Psoas muscle (tissue), 8 donors: ENCODE results near the gene B4GALNT2. TPM values are rescaled to one million over a fixed set of nuclear protein-coding genes. Genes with fewer than 3 reads are reported as not detected.
"Not testable (repeated sequence)": the region's sequence is repeated elsewhere in the genome, so short reads cannot be mapped to it uniquely, and the experiment has no call there.

Experiments used
- ATAC-seq, 4 donors: fragments of 200-7000 bp; cut with Tn5 transposase; one replicate each; pipeline ENCODE4 v1.9.1; 2020; ENCODE audit warnings: moderate library complexity in 3 of 4, mild to moderate bottlenecking in 2 of 4
- DNase-seq, 2 donors: peaks; one replicate each; pipeline ENCODE4 v3.0.0-alpha.2; 2020
- H3K27ac ChIP-seq: fragments of 200-600 bp; one replicate; pipeline ENCODE4 v1.8.0; 2022
- H3K27me3 ChIP-seq, 3 donors: fragments of 200-600 bp in 1 of 3; one replicate each; pipeline versions ENCODE4 v1.6.1 to v1.8.0; 2013 to 2022; ENCODE audit warnings: low read length in 2 of 3, mild to moderate bottlenecking in 2 of 3, moderate library complexity in 1 of 3; ENCODE audit not compliant: insufficient read depth in 3 of 3
- H3K36me3 ChIP-seq, 2 donors: fragments of 200-600 bp in 1 of 2; one replicate each; pipeline versions ENCODE4 v1.6.1 to v1.8.0; 2013 to 2022; ENCODE audit warnings: low read depth in 1 of 2, mild to moderate bottlenecking in 1 of 2, moderate library complexity in 1 of 2; ENCODE audit not compliant: insufficient read depth in 1 of 2
- H3K4me1 ChIP-seq: fragments of 200-600 bp; one replicate; pipeline ENCODE4 v1.8.0; 2022
- H3K4me3 ChIP-seq: fragments of 200-600 bp; one replicate; pipeline ENCODE4 v1.8.0; 2022; ENCODE audit warnings: mild to moderate bottlenecking
- H3K9me3 ChIP-seq: fragments of 200-600 bp; one replicate; pipeline ENCODE4 v1.8.0; 2022
- CTCF ChIP-seq: fragments of 200-600 bp; IDR thresholded peaks from one replicate; pipeline ENCODE4 v1.8.0; 2022; ENCODE audit warnings: antibody characterized with exemption
- WGBS, 3 donors: extraction: QIAGEN DNeasy Blood & Tissue Kit; methylation state at CpG; one replicate each; pipeline versions ENCODE4 v1.1.6 to v1.1.7; 2013; 5-methylcytosine and 5-hydroxymethylcytosine counted together
- intact Hi-C, 2 donors: fragments of 100-400 bp; cut with DNase I; formaldehyde crosslinking; loops; one replicate each; pipeline versions ENCODE4 v1.11.0 to v1.14.2; 2022
- polyA plus RNA-seq, 3 donors: library from polyadenylated mRNA; stranded (reverse); fragments of 200-250 nt; gene quantifications; one replicate each; pipeline ENCODE4 v1.2.3, GENCODE V29; 2013
- total RNA-seq, 4 donors: library from RNA; stranded (reverse); fragmentation: NEBNext Ultra II Directional in 2 of 4; extraction: Animal tissue kit (Norgen Biotek cat#: 25700) in 2 of 4; gene quantifications; one replicate each; pipeline versions ENCODE4 v1.2.1 to v1.2.4, GENCODE V29; 2021 to 2023
- donor health status: healthy with polysubstance abuse.
- donor health status: DM: no; HTN: no; CAD: no; lungs with moderate emphysema.
- donor health status: Bipolar disorder and iron deficiency.
- donor health status: healthy.
- donor health status: DM: yes; HTN: yes; CAD: no.
- donor health status: DM: no; HTN: no; CAD: no.
- donor health status: DM: no; HTN: no; CAD: no.
- donor health status: DM: yes; HTN: yes; CAD: no.

B4GALNT2 gene
- total and polyA plus RNA-seq, 7 donors = under 0.01 to 0.04 TPM; not detected in 5

- H3K4me3 ChIP-seq = no peak overlapping the region
- no peaks in the 10 kb centered on the region for H3K4me1 ChIP-seq
- WGBS, 3 donors = 73 to 80% (median 75%) methylated on average over 6 of the region's 6 CpGs
- peaks cover 0 to 6% (median 0%) of the 10 kb centered on the region in 3 donors for H3K27me3 ChIP-seq
- TF ChIP-seq CTCF = no peak
- H3K27ac ChIP-seq = no peak overlapping the region
- ATAC-seq = no peak
- intact Hi-C loops = loop anchor here in 1 of 2 donors (1.0 to 5.0 kb wide), 2 partner anchors 46 to 111 kb away; no protein-coding TSS in a partner anchor
- DNase-seq = no peak
- no peaks in the 10 kb centered on the region for H3K36me3 ChIP-seq
- H3K9me3 ChIP-seq = peaks cover 6% of the 10 kb centered on the region
These were observed 48.5 kb downstream of the B4GALNT2 start for GRCh38 chr17:49180998-49181635.

GRCh38 chr17:49183341-49183740 is 50.8 kb downstream of the B4GALNT2 start:
- intact Hi-C loops = loop anchor here in 1 of 2 donors (5.0 kb wide), 1 partner anchor 109 kb away; no protein-coding TSS in a partner anchor
- DNase-seq = no peak
- no peak overlapping the region for H3K27ac ChIP-seq
- H3K4me3 ChIP-seq = no peak overlapping the region
- WGBS, 3 donors = 76 to 81% (median 79%) methylated on average over 5 of the region's 5 CpGs
- H3K9me3 ChIP-seq = no peaks in the 10 kb centered on the region
- no peak for ATAC-seq
- H3K27me3 ChIP-seq = peaks cover 0 to under 1% (median 0%) of the 10 kb centered on the region in 3 donors
- H3K4me1 ChIP-seq = no peaks in the 10 kb centered on the region
- H3K36me3 ChIP-seq = no peaks in the 10 kb centered on the region
- no peak for TF ChIP-seq CTCF

- intact Hi-C loops = loop anchor here in 1 of 2 donors (5.0 kb wide), 1 partner anchor 108 kb away; no protein-coding TSS in a partner anchor
- WGBS, 3 donors = 69 to 90% (median 88%) methylated on average over 6 to 7 of the region's 7 CpGs
- no peaks in the 10 kb centered on the region for H3K9me3 ChIP-seq
These were observed 51.2 kb downstream of the B4GALNT2 start for GRCh38 chr17:49183801-49184200.

GRCh38 chr17:49184522-49184921 is 52.0 kb downstream of the B4GALNT2 start:
- not testable (repeated sequence) for H3K27ac ChIP-seq, DNase-seq, H3K27me3 ChIP-seq, H3K9me3 ChIP-seq, H3K36me3 ChIP-seq, H3K4me1 ChIP-seq, H3K4me3 ChIP-seq, ATAC-seq
- intact Hi-C loops = loop anchor here in 1 of 2 donors (5.0 kb wide), 1 partner anchor 108 kb away; no protein-coding TSS in a partner anchor

More at GRCh38 chr17:49183801-49184200, 51.2 kb downstream of the B4GALNT2 start:
- Histone ChIP-seq H3K27ac (no peak overlapping the region), H3K4me1 (no peaks in the 10 kb centered on the region), H3K36me3 (no peaks in the 10 kb centered on the region), H3K4me3 (no peak overlapping the region), H3K27me3 (no peaks in the 10 kb centered on the region)
- DNase-seq (no peak), ATAC-seq (no peak)
- TF ChIP-seq CTCF = no peak

GRCh38 chr17:49185381-49185780 is 52.8 kb downstream of the B4GALNT2 start:
- ATAC-seq, H3K4me3 ChIP-seq, H3K27me3 ChIP-seq, H3K4me1 ChIP-seq, DNase-seq, H3K27ac ChIP-seq, H3K9me3 ChIP-seq, H3K36me3 ChIP-seq, intact Hi-C loops: not testable (repeated sequence)
- WGBS, 3 donors = 93 to 100% (median 98%) methylated on average over 1 of the region's 1 CpG
